GM12872 (cell line): ENCODE measurements around the gene CRAMP1.

Experiments used
- CTCF ChIP-seq: IDR thresholded peaks from 3 replicates; pipeline ENCODE4 v1.5.1; 2011; ENCODE audit warnings: low read depth, mild to moderate bottlenecking, low read length, moderate library complexity; ENCODE audit not compliant: insufficient read depth

The CRAMP1 gene

GRCh38 chr16:1668612-1669319, 56.6 kb downstream of the CRAMP1 start:
- no peak for TF ChIP-seq CTCF

- TF ChIP-seq CTCF: no peak
These were observed 57.5 kb downstream of the CRAMP1 start for GRCh38 chr16:1669698-1670097.

GRCh38 chr16:1670371-1670770, 58.2 kb downstream of the CRAMP1 start:
- no peak for TF ChIP-seq CTCF

- no peak for TF ChIP-seq CTCF
These were observed 58.7 kb downstream of the CRAMP1 start for GRCh38 chr16:1670866-1671265.

GRCh38 chr16:1673424-1674151, 61.4 kb downstream of the CRAMP1 start:
- no peak for TF ChIP-seq CTCF

GRCh38 chr16:1674306-1674705, 62.1 kb downstream of the CRAMP1 start:
- no peak for TF ChIP-seq CTCF

GRCh38 chr16:1674751-1675664, 62.8 kb downstream of the CRAMP1 start:
- TF ChIP-seq CTCF: no peak
